Smooth muscle cell (in vitro differentiated cells): ENCODE measurements around the gene RBM14. TPM values are rescaled to one million over a fixed set of nuclear protein-coding genes. Genes with fewer than 3 reads are reported as not detected.

ENCODE experiments used
- DNase-seq: peaks from one replicate; lab custom pipeline; 2025; ENCODE audit not compliant: unreplicated experiment; lab: John Stamatoyannopoulos, UW
- H2AFZ ChIP-seq: fragments of 200-600 bp; sonication (generic); 2 replicates; pipeline ENCODE4 v1.6.0; 2016; ENCODE audit warnings: antibody characterized with exemption, low read depth, mild to moderate bottlenecking
- H3F3A ChIP-seq: fragments of 200-600 bp; sonication (generic); 2 replicates; pipeline ENCODE4 v1.6.0; 2017; ENCODE audit warnings: antibody characterized with exemption, low read depth
- H3K27ac ChIP-seq: fragments of 200-600 bp; sonication (generic); 2 replicates; pipeline ENCODE4 v1.5.1; 2016; ENCODE audit warnings: low read depth, mild to moderate bottlenecking
- H3K27me3 ChIP-seq: fragments of 200-600 bp; sonication (generic); 2 replicates; pipeline ENCODE4 v1.6.1; 2016; ENCODE audit warnings: low read depth, mild to moderate bottlenecking
- H3K36me3 ChIP-seq: fragments of 200-600 bp; sonication (generic); 2 replicates; pipeline ENCODE4 v1.5.1; 2016; ENCODE audit warnings: low read depth
- H3K4me1 ChIP-seq: fragments of 200-600 bp; sonication (generic); 2 replicates; pipeline ENCODE4 v1.5.1; 2016; ENCODE audit warnings: low read depth
- H3K4me2 ChIP-seq: fragments of 200-600 bp; sonication (generic); 2 replicates; pipeline ENCODE4 v1.6.0; 2016; ENCODE audit warnings: mild to moderate bottlenecking
- H3K4me3 ChIP-seq: fragments of 200-600 bp; sonication (generic); 2 replicates; pipeline ENCODE4 v1.5.1; 2016; ENCODE audit warnings: mild to moderate bottlenecking
- H3K79me2 ChIP-seq: fragments of 200-600 bp; sonication (generic); 2 replicates; pipeline ENCODE4 v1.6.0; 2016; ENCODE audit warnings: low read depth, mild to moderate bottlenecking
- H3K9ac ChIP-seq: fragments of 200-600 bp; sonication (generic); 2 replicates; pipeline ENCODE4 v1.6.0; 2016; ENCODE audit warnings: low read depth
- H3K9me3 ChIP-seq: fragments of 200-600 bp; sonication (generic); replicated peaks from 2 replicates; pipeline ENCODE4 v1.5.1; 2016; ENCODE audit warnings: low read depth
- H4K20me1 ChIP-seq: fragments of 200-600 bp; sonication (generic); 2 replicates; pipeline ENCODE4 v1.6.0; 2016; ENCODE audit warnings: low read depth
- WGBS: methylation state at CpG from one replicate; pipeline ENCODE4 v1.1.7; 2016; ENCODE audit warnings: low lambda C conversion rate; 5-methylcytosine and 5-hydroxymethylcytosine counted together
- polyA plus RNA-seq: library from polyadenylated mRNA; unstranded; fragments of >200 nt; fragmentation: Nextera tagmentation; extraction: Ambion mirVana; gene quantifications from 2 replicates; pipeline ENCODE4 v1.2.1, GENCODE V29; 2016
- total RNA-seq: library from RNA; depleted of rRNA; stranded (reverse); fragments of >200 nt; gene quantifications from 2 replicates; pipeline ENCODE4 v1.2.3, GENCODE V29; 2014
- TF ChIP-seq, protein P1 (sequence below): fragments of 200-600 bp; sonication (generic); IDR thresholded peaks from 2 replicates; pipeline ENCODE4 v1.5.1; 2017; ENCODE audit warnings: borderline replicate concordance, mild to moderate bottlenecking, antibody characterized with exemption; ENCODE audit not compliant: insufficient read depth, poor library complexity, severe bottlenecking

RBM14 gene
- total and polyA plus RNA-seq, 2 experiments from 2014 or later = 34.4 to 41.1 TPM

DNA sequence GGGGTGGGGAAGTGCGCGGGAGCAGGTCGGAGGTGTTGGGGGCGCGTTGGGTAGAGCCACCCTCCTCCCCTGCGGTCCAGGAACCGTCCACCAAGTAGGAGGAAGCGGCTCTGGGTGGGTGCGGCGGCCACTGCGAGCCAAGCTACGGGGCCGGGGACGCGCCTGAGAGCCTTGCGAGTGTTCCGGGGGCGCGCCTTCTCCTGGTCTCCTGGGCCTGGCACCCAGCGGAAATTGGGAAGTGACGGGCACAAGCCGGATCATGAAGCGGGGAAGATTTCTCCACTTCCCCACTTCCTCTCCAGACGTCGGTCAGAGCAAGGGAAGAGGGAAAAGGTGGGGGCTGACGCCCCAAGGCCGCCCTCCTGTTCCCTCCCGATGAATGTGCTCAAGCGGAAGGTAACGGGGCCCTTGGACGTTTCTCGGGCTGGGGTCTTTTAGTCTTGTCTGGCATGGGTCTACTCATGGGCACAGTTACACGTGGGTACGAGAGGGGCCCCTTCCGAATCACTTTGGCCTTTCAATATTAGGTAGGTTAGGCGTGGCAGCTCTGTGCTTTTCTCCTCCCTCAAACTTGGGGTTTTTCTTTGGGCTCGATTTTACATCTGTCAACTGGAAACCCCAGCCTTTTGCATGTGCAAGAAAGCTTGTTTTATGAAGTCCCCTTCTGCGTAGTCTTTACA is 865 bp downstream of the RBM14 start:
- Histone ChIP-seq H3K79me2 (peaks cover 56% of the 10 kb centered on the region), H3F3A (peaks cover 31% of the 10 kb centered on the region), H3K36me3 (no peaks in the 10 kb centered on the region), H2AFZ (no peak overlapping the region), H3K4me3 (peak overlapping the region; percentile 81), H3K27ac (peak overlapping the region; percentile 97), H4K20me1 (peaks cover 55% of the 10 kb centered on the region), H3K4me1 (peaks cover 35% of the 10 kb centered on the region), H3K27me3 (no peaks in the 10 kb centered on the region), H3K9ac (peak overlapping the region; percentile 96), H3K4me2 (peak overlapping the region; percentile 98), H3K9me3 (no peaks in the 10 kb centered on the region)
- DNase-seq = no peak
- TF ChIP-seq, protein P1, sequence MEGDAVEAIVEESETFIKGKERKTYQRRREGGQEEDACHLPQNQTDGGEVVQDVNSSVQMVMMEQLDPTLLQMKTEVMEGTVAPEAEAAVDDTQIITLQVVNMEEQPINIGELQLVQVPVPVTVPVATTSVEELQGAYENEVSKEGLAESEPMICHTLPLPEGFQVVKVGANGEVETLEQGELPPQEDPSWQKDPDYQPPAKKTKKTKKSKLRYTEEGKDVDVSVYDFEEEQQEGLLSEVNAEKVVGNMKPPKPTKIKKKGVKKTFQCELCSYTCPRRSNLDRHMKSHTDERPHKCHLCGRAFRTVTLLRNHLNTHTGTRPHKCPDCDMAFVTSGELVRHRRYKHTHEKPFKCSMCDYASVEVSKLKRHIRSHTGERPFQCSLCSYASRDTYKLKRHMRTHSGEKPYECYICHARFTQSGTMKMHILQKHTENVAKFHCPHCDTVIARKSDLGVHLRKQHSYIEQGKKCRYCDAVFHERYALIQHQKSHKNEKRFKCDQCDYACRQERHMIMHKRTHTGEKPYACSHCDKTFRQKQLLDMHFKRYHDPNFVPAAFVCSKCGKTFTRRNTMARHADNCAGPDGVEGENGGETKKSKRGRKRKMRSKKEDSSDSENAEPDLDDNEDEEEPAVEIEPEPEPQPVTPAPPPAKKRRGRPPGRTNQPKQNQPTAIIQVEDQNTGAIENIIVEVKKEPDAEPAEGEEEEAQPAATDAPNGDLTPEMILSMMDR = no peak
- under 1% methylated on average over 35 of the region's 38 CpGs for WGBS

GRCh38 chr11:66619080-66619554 is 2.7 kb downstream of the RBM14 start:
- H3F3A ChIP-seq = peaks cover 31% of the 10 kb centered on the region
- peaks cover 75% of the 10 kb centered on the region for H3K79me2 ChIP-seq
- H3K4me2 ChIP-seq = peak overlapping the region; percentile 98
- no peak for DNase-seq
- H3K27ac ChIP-seq = peak overlapping the region; percentile 97
- H3K4me1 ChIP-seq = peaks cover 35% of the 10 kb centered on the region
- H2AFZ ChIP-seq = no peak overlapping the region
- H3K9me3 ChIP-seq = no peaks in the 10 kb centered on the region
- 23% methylated on average over 4 of the region's 4 CpGs for WGBS
- peaks cover 73% of the 10 kb centered on the region for H4K20me1 ChIP-seq
- TF ChIP-seq, protein P1 = no peak
- H3K27me3 ChIP-seq = no peaks in the 10 kb centered on the region
- H3K4me3 ChIP-seq = peak overlapping the region; percentile 81
- H3K9ac ChIP-seq = peak overlapping the region; percentile 96
- no peaks in the 10 kb centered on the region for H3K36me3 ChIP-seq

DNA sequence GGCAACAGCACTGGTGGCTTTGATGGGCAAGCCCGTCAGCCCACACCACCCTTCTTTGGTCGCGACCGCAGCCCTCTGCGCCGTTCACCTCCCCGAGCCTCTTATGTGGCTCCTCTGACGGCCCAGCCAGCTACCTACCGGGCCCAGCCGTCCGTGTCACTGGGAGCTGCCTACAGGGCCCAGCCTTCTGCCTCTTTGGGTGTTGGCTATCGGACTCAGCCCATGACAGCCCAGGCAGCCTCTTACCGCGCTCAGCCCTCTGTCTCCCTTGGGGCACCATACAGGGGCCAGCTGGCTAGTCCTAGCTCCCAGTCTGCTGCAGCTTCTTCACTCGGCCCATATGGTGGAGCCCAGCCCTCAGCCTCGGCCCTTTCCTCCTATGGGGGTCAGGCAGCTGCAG is 8.0 kb downstream of the RBM14 start:
- no peak overlapping the region for H3K27ac ChIP-seq
- no peak for DNase-seq
- peaks cover 15% of the 10 kb centered on the region for H3K4me1 ChIP-seq
- H3K27me3 ChIP-seq = no peaks in the 10 kb centered on the region
- H3K36me3 ChIP-seq = peaks cover 4% of the 10 kb centered on the region
- H4K20me1 ChIP-seq = peaks cover 100% of the 10 kb centered on the region
- 95% methylated on average over 16 of the region's 16 CpGs for WGBS
- H3K4me3 ChIP-seq = no peak overlapping the region
- TF ChIP-seq, protein P1 = no peak
- H3F3A ChIP-seq = peaks cover 12% of the 10 kb centered on the region
- H2AFZ ChIP-seq = no peak overlapping the region
- no peaks in the 10 kb centered on the region for H3K9me3 ChIP-seq
- no peak overlapping the region for H3K9ac ChIP-seq
- peaks cover 99% of the 10 kb centered on the region for H3K79me2 ChIP-seq
- H3K4me2 ChIP-seq = no peak overlapping the region
